Loucy (cell line): Measurements from ENCODE around the gene PFKM.

Experiments used
- H2AFZ ChIP-seq: fragments of 200-600 bp; sonication (generic); 2 replicates; pipeline ENCODE4 v1.6.0; 2016; ENCODE audit warnings: antibody characterized with exemption, mild to moderate bottlenecking, low read length, moderate library complexity
- H3F3A ChIP-seq: fragments of 200-600 bp; 2 replicates; pipeline ENCODE4 v1.6.0; 2016; ENCODE audit warnings: antibody characterized with exemption, low read depth, mild to moderate bottlenecking
- H3K27me3 ChIP-seq: fragments of 200-600 bp; sonication (generic); 2 replicates; pipeline ENCODE4 v1.6.1; 2014; ENCODE audit warnings: low read length, mild to moderate bottlenecking; ENCODE audit not compliant: insufficient read depth, poor library complexity, severe bottlenecking
- H3K36me3 ChIP-seq: fragments of 200-600 bp; sonication (generic); 2 replicates; pipeline ENCODE4 v1.6.1; 2016; ENCODE audit warnings: low read length; ENCODE audit not compliant: insufficient read depth
- H3K4me1 ChIP-seq: fragments of 200-600 bp; sonication (generic); 2 replicates; pipeline ENCODE4 v1.5.1; 2014; ENCODE audit warnings: low read length, mild to moderate bottlenecking; ENCODE audit not compliant: insufficient read depth, poor library complexity, severe bottlenecking
- H3K4me2 ChIP-seq: fragments of 200-600 bp; sonication (generic); 2 replicates; pipeline ENCODE4 v1.6.0; 2014; ENCODE audit warnings: antibody characterized with exemption, low read length, low read depth, mild to moderate bottlenecking; ENCODE audit not compliant: poor library complexity, severe bottlenecking
- H3K4me3 ChIP-seq: fragments of 200-600 bp; sonication (generic); 2 replicates; pipeline ENCODE4 v1.5.1; 2014; ENCODE audit warnings: low read length, mild to moderate bottlenecking, mixed read lengths; ENCODE audit not compliant: poor library complexity, severe bottlenecking
- H3K79me2 ChIP-seq: fragments of 200-600 bp; sonication (generic); 2 replicates; pipeline ENCODE4 v1.6.1; 2014; ENCODE audit warnings: low read length; ENCODE audit not compliant: insufficient read depth
- H3K9ac ChIP-seq: fragments of 200-600 bp; sonication (generic); 2 replicates; pipeline ENCODE4 v1.6.0; 2014; ENCODE audit warnings: mild to moderate bottlenecking, low read depth, low read length, moderate library complexity; ENCODE audit not compliant: poor library complexity, severe bottlenecking
- H3K9me2 ChIP-seq: fragments of 200-600 bp; sonication (generic); replicated peaks from 2 replicates; pipeline ENCODE4 v1.6.1; 2016; ENCODE audit warnings: low read depth, low read length, mixed read lengths
- H3K9me3 ChIP-seq: fragments of 200-600 bp; sonication (generic); 2 replicates; pipeline ENCODE4 v1.6.1; 2014; ENCODE audit warnings: mild to moderate bottlenecking, antibody characterized with exemption, low read length, low read depth; ENCODE audit not compliant: insufficient read depth
- H4K20me1 ChIP-seq: fragments of 200-600 bp; sonication (generic); 2 replicates; pipeline ENCODE4 v1.6.0; 2014; ENCODE audit warnings: antibody characterized with exemption, low read length, mild to moderate bottlenecking; ENCODE audit not compliant: insufficient read depth, poor library complexity, severe bottlenecking
- CTCF ChIP-seq: fragments of 200-600 bp; sonication (generic); conservative IDR thresholded peaks from 2 replicates; pipeline ENCODE4 v1.5.1; 2014; ENCODE audit warnings: mild to moderate bottlenecking, antibody characterized with exemption, low read length
- EZH2phosphoT487 ChIP-seq: fragments of 200-600 bp; IDR thresholded peaks from 2 replicates; pipeline ENCODE4 v1.6.1; 2018; ENCODE audit warnings: antibody characterized with exemption, mild to moderate bottlenecking, moderate library complexity, borderline replicate concordance

The PFKM gene

GRCh38 chr12:48071808-48072207 is 47.4 kb upstream of the PFKM start:
- no peaks in the 10 kb centered on the region for H3K4me1 ChIP-seq
- H3K79me2 ChIP-seq, result no peaks in the 10 kb centered on the region
- no peak overlapping the region for H2AFZ ChIP-seq
- H3F3A ChIP-seq, result no peaks in the 10 kb centered on the region; the same call in 1 of the 2 replicates
- TF ChIP-seq EZH2phosphoT487 (no peak), CTCF (no peak)
- no peak overlapping the region for H3K9ac ChIP-seq
- H3K4me3 ChIP-seq, result no peak overlapping the region
- H3K9me2 ChIP-seq, result no peaks in the 10 kb centered on the region
- peaks cover 66% of the 10 kb centered on the region for H3K36me3 ChIP-seq
- no peaks in the 10 kb centered on the region for H3K27me3 ChIP-seq
- H4K20me1 ChIP-seq, result no peaks in the 10 kb centered on the region
- H3K4me2 ChIP-seq, result no peak overlapping the region
- H3K9me3 ChIP-seq, result no peaks in the 10 kb centered on the region

DNA sequence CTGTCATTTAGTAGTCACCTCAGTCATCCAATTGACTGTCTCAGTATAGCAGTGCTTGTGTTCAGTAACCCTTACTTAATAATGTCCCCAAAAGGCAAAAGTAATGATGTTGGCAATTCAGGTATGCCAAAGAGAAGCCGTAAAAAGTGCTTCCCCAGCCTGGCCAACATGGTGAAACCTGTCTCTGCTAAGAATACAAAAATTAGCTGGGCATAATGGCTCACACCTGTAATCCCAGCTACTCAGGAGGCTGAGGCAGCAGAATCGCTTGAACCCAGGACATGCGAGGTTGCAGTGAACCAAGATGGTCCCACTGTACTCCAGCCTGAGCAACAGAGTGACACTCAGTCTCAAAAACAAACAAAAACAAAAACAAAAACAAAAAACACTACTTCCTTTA is 46.9 kb upstream of the PFKM start:
- TF ChIP-seq CTCF (no peak), EZH2phosphoT487 (no peak)
- H2AFZ ChIP-seq, result no peak overlapping the region

GRCh38 chr12:48074266-48074665 is 44.9 kb upstream of the PFKM start:
- no peaks in the 10 kb centered on the region for H4K20me1 ChIP-seq
- H3K4me1 ChIP-seq, result no peaks in the 10 kb centered on the region
- H3K79me2 ChIP-seq, result no peaks in the 10 kb centered on the region
- no peak overlapping the region for H3K9ac ChIP-seq
- no peak overlapping the region for H2AFZ ChIP-seq
- H3K4me2 ChIP-seq, result no peak overlapping the region
- TF ChIP-seq CTCF (no peak), EZH2phosphoT487 (no peak)
- no peak overlapping the region for H3K4me3 ChIP-seq
- no peaks in the 10 kb centered on the region for H3K27me3 ChIP-seq
- H3K9me2 ChIP-seq, result no peaks in the 10 kb centered on the region
- no peaks in the 10 kb centered on the region for H3F3A ChIP-seq
- H3K36me3 ChIP-seq, result peaks cover 63% of the 10 kb centered on the region
- H3K9me3 ChIP-seq, result no peaks in the 10 kb centered on the region

More for the DNA sequence above, 46.9 kb upstream of the PFKM start:
- Histone ChIP-seq H3K9me2 (no peaks in the 10 kb centered on the region), H3F3A (no peaks in the 10 kb centered on the region; the same call in 1 of the 2 replicates), H3K27me3 (no peaks in the 10 kb centered on the region), H3K36me3 (peaks cover 66% of the 10 kb centered on the region), H4K20me1 (no peaks in the 10 kb centered on the region), H3K4me2 (no peak overlapping the region), H3K79me2 (no peaks in the 10 kb centered on the region), H3K9me3 (no peaks in the 10 kb centered on the region), H3K4me3 (no peak overlapping the region), H3K4me1 (no peaks in the 10 kb centered on the region), H3K9ac (no peak overlapping the region)
